MM.1S (cell line): ENCODE results near the gene TASP1.

ENCODE experiments used
- DNase-seq: peaks from one replicate; pipeline ENCODE4 v3.0.0-alpha.2; 2015
- H2AFZ ChIP-seq: fragments of 300-600 bp; sonication (generic); 2 replicates; pipeline ENCODE4 v1.6.0; 2016; ENCODE audit warnings: antibody characterized with exemption, low read length
- H3F3A ChIP-seq: fragments of 300-600 bp; sonication (generic); 2 replicates; pipeline ENCODE4 v1.6.1; 2016; ENCODE audit warnings: mild to moderate bottlenecking, antibody characterized with exemption, low read length, moderate library complexity, mixed read lengths; ENCODE audit not compliant: insufficient read depth
- H3K27ac ChIP-seq: fragments of 300-600 bp; sonication (generic); 2 replicates; pipeline ENCODE4 v1.5.1; 2016; ENCODE audit warnings: mild to moderate bottlenecking, low read length
- H3K27me3 ChIP-seq: fragments of 300-600 bp; sonication (generic); replicated peaks from 2 replicates; pipeline ENCODE4 v1.6.0; 2016; ENCODE audit warnings: low read length; ENCODE audit not compliant: insufficient read depth
- H3K36me3 ChIP-seq: fragments of 300-600 bp; sonication (generic); replicated peaks from 2 replicates; pipeline ENCODE4 v1.6.1; 2016; ENCODE audit warnings: mild to moderate bottlenecking, low read length, mixed read lengths; ENCODE audit not compliant: insufficient read depth
- H3K4me1 ChIP-seq: fragments of 300-600 bp; sonication (generic); 2 replicates; pipeline ENCODE4 v1.6.1; 2016; ENCODE audit warnings: low read length, mixed read lengths
- H3K4me2 ChIP-seq: fragments of 300-600 bp; sonication (generic); 2 replicates; pipeline ENCODE4 v1.6.0; 2016; ENCODE audit warnings: low read depth, low read length
- H3K4me3 ChIP-seq: fragments of 300-600 bp; sonication (generic); 2 replicates; pipeline ENCODE4 v1.5.1; 2016; ENCODE audit warnings: low read length, mixed read lengths
- H3K79me2 ChIP-seq: fragments of 300-600 bp; sonication (generic); 2 replicates; pipeline ENCODE4 v1.6.1; 2016; ENCODE audit warnings: mixed run types, low read length, mixed read lengths
- H3K9ac ChIP-seq: fragments of 300-600 bp; sonication (generic); 2 replicates; pipeline ENCODE4 v1.6.1; 2016; ENCODE audit warnings: low read length, mixed read lengths
- H3K9me2 ChIP-seq: fragments of 300-600 bp; sonication (generic); replicated peaks from 2 replicates; pipeline ENCODE4 v1.6.1; 2016; ENCODE audit warnings: mild to moderate bottlenecking, low read length, mixed read lengths; ENCODE audit not compliant: insufficient read depth
- H3K9me3 ChIP-seq: fragments of 300-600 bp; sonication (generic); replicated peaks from 2 replicates; pipeline ENCODE4 v1.6.1; 2016; ENCODE audit warnings: mild to moderate bottlenecking, low read length, mixed read lengths; ENCODE audit not compliant: insufficient read depth
- H4K20me1 ChIP-seq: fragments of 300-600 bp; sonication (generic); 2 replicates; pipeline ENCODE4 v1.6.1; 2016; ENCODE audit warnings: mild to moderate bottlenecking, low read length, moderate library complexity, mixed read lengths; ENCODE audit not compliant: insufficient read depth
- CTCF ChIP-seq: fragments of 300-600 bp; sonication (generic); IDR thresholded peaks from 2 replicates; pipeline ENCODE4 v1.5.1; 2016; ENCODE audit warnings: antibody characterized with exemption, low read length, mixed read lengths
- EZH2 ChIP-seq: fragments of 300-600 bp; sonication (generic); optimal IDR thresholded peaks from 2 replicates; pipeline ENCODE3; 2017; ENCODE audit warnings: low read depth, mild to moderate bottlenecking, antibody characterized with exemption, low read length, mixed read lengths
- EZH2phosphoT487 ChIP-seq: fragments of 300-600 bp; sonication (generic); IDR thresholded peaks from 2 replicates; pipeline ENCODE4 v1.6.1; 2018; ENCODE audit warnings: antibody characterized with exemption, low read length

TASP1 gene

GRCh38 chr20:13638496-13639149, at the start of gene TASP1:
TASP1 (minus strand) TSS chr20:13638932; CDS start chr20:13630078, 8,854 bp downstream.
- H3K4me1 ChIP-seq = no peaks in the 10 kb centered on the region
- H3K27me3 ChIP-seq = no peaks in the 10 kb centered on the region
- H3K79me2 ChIP-seq = peaks cover 44% of the 10 kb centered on the region
- H3K36me3 ChIP-seq = no peaks in the 10 kb centered on the region
- no peaks in the 10 kb centered on the region for H3K9me2 ChIP-seq
- peak within 1 kb of the TSS; percentile 94 for H3K4me2 ChIP-seq
- no peak for TF ChIP-seq EZH2
- no peak for TF ChIP-seq EZH2phosphoT487
- no peak for TF ChIP-seq CTCF
- H3K9ac ChIP-seq = peak within 1 kb of the TSS; percentile 77
- no peaks in the 10 kb centered on the region for H3K9me3 ChIP-seq
- peak within 1 kb of the TSS; percentile 90 for H3K4me3 ChIP-seq
- peak within 1 kb of the TSS; percentile 42; the same call in 1 of the 2 replicates for H3K27ac ChIP-seq
- H4K20me1 ChIP-seq = no peaks in the 10 kb centered on the region
- DNase-seq = peak; percentile 99
- H2AFZ ChIP-seq = peak within 1 kb of the TSS; percentile 78
- no peaks in the 10 kb centered on the region for H3F3A ChIP-seq

- Histone ChIP-seq H3K9me3 (no peaks in the 10 kb centered on the region), H3K27me3 (no peaks in the 10 kb centered on the region), H3K4me2 (no peak overlapping the region), H3K4me3 (no peak overlapping the region), H3F3A (no peaks in the 10 kb centered on the region), H3K9ac (no peak overlapping the region), H4K20me1 (no peaks in the 10 kb centered on the region), H2AFZ (no peak overlapping the region), H3K36me3 (no peaks in the 10 kb centered on the region), H3K4me1 (no peaks in the 10 kb centered on the region), H3K79me2 (no peaks in the 10 kb centered on the region), H3K27ac (no peak overlapping the region), H3K9me2 (no peaks in the 10 kb centered on the region)
- no peak for DNase-seq
- TF ChIP-seq EZH2phosphoT487 (no peak), EZH2 (no peak), CTCF (no peak)
These were observed 49.1 kb upstream of the TASP1 start for GRCh38 chr20:13687815-13688214.

GRCh38 chr20:13685623-13686022, 46.9 kb upstream of the TASP1 start:
- no peaks in the 10 kb centered on the region for H3K4me1 ChIP-seq
- TF ChIP-seq EZH2phosphoT487 (no peak), CTCF (no peak), EZH2 (no peak)
- H3K9me2 ChIP-seq = no peaks in the 10 kb centered on the region
- no peak for DNase-seq
- no peaks in the 10 kb centered on the region for H3F3A ChIP-seq
- no peaks in the 10 kb centered on the region for H3K36me3 ChIP-seq
- H2AFZ ChIP-seq = no peak overlapping the region
- no peak overlapping the region for H3K4me3 ChIP-seq
- no peak overlapping the region for H3K9ac ChIP-seq
- no peaks in the 10 kb centered on the region for H3K79me2 ChIP-seq
- no peaks in the 10 kb centered on the region for H3K27me3 ChIP-seq
- H3K4me2 ChIP-seq = no peak overlapping the region
- H4K20me1 ChIP-seq = no peaks in the 10 kb centered on the region
- H3K27ac ChIP-seq = no peak overlapping the region
- H3K9me3 ChIP-seq = no peaks in the 10 kb centered on the region
